Measurements from ENCODE around the gene GRIK3.
"Not testable (repeated sequence)": the region's sequence is repeated elsewhere in the genome, so short reads cannot be mapped to it uniquely, and the experiment has no call there.

GRIK3 gene

DNA sequence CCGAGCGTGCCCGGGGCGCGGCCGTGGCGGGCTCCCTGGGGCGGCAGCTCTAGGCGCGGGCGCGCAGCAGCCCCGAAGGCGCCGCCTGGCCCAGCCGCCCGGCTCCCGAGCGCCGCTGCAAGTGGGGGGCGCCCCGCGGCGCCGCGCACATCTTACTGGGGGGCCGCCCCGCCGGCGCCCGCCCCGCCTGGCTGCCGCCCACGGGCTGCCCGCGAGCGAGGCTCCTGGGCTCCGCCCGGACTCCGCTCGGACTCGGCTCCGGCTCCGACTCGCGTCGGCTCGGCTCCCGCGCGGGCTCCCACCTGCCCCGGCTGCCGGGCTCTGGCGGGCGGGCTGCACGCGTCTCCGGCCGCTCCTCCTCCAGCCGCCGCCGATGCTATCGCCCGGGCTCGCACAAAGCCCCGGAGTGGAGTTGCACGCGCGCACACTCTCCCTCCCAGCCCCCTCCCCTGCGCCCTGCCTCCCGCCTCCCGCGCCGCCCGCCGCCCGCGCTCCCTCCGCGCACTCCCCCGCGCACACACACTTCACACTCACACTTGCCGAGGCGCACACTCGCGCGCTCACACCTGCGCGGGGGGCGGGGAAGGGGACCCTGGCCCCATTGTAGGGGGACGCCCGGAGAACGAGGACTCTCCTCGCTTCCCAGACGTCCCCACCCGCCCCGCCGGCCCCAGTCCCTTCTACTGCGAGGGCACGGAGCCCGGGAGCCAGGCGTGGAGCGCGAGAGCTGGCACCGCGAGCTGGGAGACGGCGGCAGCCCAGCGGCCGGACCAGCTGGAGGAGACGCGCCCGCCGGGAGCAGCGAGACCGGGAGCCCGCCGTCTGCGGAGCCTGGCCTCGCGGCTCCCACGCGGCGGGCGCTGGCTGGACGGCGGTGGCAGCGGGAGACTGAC is at the start of gene GRIK3:
Gene GRIK3, minus strand, starts transcription at position 395 of the 893 bp plus-strand sequence. CDS start 407 bp downstream, outside the sequence.
- DNase-seq (ENCODE audit: low read depth) = no peak

DNA sequence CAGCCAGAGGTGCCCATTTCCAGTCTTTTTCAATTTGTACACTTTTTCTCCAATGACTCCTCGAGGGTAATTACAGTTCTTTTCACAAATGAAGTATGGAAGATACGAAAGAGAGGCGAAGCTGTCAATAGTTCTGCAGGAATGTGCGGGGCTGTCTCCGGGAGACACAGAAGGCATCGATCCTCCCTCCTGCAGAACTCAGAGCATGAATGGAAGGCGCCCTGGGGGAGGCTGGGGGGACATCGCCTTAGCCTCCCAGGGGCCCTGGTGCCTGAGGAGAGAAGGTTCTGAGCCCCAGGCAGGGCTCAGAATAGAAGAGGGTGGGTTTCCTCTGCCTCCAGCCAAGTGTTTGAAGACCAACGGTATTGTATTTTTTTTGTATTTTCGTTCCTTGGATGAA is 49.7 kb upstream of the GRIK3 start:
- no peak for DNase-seq (ENCODE audit: low read depth)

DNA sequence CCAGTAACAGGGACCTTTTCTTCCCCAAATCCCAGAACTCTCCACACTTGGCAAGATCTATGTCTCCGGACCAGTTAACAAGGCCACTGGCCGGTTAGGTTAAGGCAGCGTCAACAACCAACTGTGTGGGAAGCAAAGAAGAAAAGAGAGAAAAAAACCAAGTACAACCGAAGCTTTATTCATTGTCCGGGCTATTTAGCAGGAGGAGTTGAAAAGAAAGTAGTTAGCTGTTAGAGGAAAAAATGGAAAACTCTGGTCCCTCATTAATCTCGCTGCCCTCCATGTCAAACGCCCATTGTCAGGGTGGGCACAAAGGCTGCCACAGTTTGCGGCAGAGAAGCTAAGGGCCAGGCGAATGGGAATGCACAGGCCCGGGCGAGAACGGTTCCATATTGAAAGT is 49.3 kb upstream of the GRIK3 start:
- DNase-seq (ENCODE audit: low read depth) = no peak

DNA sequence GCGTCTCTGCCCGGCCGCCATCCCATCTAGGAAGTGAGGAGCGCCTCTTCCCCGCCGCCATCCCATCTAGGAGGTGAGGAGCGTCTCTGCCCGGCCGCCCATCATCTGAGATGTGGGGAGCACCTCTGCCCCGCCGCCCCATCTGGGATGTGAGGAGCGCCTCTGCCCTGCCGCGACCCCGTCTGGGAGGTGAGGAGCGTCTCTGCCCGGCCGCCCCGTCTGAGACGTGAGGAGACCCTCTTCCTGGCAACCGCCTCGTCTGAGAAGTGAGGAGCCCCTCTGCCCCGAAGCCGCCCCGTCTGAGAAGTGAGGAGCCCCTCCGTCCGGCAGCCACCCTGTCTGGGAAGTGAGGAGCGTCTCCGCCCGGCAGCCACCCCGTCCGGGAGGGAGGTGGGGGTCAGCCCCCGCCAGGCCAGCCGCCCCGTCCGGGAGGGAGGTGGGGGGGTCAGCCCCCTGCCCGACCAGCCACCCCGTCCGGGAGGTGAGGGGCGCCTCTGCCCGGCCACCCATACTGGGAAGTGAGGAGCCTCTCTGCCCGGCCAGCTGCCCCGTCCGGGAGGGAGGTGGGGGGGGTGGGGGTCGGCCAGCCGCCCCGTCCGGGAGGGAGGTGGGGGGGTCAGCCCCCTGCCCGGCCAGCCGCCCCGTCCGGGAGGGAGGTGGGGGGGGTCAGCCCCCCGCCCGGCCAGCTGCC is 46.1 kb upstream of the GRIK3 start:
- DNase-seq (ENCODE audit: low read depth) = not testable (repeated sequence)

DNA sequence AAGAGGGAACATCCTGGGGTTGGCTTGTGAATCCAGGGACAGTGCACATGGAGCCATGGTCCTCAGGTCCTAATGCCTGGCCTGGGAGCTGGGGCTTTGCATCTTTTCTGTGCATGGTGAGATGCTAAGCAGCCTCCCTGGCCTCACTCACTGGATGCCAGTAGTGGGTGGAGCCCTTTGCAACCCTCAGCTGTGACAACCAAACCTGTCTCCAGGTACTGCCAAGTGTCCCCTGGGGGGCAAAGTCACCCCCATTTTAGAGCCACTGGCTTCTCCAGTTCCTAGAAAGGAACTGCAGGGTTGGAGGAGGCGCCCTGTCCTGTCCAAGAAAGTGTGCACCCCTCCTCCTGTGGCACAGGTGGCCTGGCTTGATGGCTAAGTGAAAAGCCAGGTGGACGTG is 44.6 kb upstream of the GRIK3 start:
- no peak for DNase-seq (ENCODE audit: low read depth)

DNA sequence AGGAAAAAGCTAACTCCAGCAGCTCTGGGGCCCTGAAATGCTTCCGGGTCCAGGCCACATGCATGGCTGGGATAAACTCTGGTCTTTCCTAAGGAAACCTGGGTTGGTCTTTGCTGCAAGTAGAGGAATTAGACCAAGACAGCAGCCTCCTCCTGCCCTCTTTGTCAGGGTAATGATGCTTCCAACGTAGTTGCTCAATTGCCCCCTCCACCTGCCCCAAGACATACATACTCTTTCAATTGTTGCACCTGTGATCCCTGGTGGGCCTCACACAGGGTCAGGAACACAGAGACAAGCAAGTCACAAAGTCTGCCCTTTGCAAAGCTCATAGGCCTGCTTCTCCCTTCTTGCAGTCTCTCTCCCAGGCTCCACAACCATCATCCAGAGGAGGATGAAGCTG is 41.9 kb upstream of the GRIK3 start:
- no peak for DNase-seq (ENCODE audit: low read depth)

DNA sequence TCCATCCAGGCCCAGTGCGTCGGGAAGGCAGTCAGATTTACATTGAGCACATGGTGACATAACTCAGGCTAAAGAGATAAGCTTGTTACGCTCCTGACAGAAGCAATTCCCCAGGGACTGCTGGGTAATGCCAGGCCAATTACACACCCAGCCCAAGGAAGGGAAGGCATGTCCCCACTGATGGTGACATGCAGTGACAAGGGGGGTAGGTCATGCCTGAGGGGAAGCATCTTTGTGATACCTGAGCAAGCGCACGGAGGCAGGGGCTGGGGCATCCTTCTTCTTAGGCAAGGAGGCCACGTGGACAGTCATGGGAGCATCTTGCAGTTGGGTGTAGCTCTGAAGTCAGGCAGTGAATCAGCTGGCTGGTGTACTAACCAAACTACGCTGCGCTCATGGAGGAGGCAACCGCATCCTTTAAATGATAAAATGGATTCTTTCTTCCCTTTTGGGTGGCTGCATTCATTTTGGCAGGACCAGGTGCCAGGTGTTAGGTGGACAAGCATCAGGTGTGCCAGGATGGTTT is 39.6 kb upstream of the GRIK3 start:
- no peak for DNase-seq (ENCODE audit: low read depth)

DNA sequence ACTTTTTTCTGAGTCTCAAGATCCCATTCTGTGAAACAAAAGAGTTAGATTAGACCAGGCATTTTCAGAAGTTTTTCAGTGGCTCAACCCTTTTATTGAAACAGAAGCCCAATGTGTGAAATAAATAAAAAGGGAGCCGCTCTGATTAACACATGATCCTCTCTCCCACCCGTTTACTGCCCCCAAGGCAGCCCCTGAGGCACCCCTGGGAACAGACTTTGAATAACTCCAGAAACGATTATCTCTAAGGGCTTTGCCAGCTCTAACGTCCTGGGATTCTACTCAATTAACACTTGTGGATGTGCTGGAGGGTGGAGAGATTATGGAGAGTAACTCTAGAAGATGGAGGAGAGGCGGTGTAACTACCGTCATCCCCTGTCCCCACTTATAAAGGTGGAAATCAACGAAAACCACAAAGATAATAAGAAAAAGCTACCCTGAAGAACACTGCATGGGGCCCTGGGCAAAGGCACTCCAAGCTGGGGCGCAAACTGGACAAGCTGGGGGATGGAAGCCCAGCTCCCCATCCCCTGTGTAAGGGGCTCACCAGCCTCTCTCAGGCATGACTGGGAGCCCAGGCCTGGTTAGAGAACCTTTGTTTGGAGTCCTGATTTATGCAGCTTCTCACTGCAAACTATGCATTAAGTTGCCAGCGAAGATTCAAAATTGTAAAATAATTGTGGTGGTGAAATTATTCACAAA is 39.0 kb upstream of the GRIK3 start:
- no peak for DNase-seq (ENCODE audit: low read depth)

DNA sequence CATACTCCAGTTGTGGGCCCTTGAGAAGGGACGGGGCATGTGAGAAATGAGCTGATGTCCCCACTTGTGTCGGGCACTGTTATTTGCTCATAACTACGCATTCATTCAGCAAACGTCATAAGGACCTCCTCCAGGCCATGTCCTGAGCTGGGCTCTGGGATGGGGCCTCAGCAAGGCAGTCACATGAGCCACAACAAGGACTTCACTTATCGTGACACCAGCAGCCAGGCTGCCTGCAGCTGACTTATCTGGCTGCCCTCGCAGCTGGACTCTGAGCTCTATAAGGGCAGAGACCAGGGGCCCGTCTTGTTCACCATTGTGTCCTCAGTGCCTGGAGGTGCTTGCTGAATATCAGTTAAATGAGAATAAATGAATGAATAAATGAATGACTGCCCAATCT is 37.5 kb upstream of the GRIK3 start:
- no peak for DNase-seq (ENCODE audit: low read depth)

DNA sequence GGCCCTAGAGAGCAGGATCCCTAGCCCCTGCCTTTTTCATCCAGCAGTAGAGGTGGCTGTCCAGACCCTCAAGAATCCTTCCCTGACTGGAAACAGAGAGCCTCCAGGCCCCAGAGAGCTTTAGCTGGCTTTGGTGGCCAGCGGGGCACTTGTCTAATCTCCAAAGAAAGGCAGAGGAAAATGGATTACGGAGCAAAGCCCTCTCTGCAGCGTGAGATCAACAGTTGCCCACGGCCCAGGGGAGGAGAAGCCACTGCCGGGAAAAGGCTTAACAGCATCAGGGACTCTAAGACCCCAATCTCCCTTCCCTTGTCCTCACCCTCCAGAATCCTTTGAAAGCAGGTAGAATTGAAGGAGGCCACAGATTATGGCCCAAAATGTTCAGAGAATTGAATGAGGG is 35.8 kb upstream of the GRIK3 start:
- no peak for DNase-seq (ENCODE audit: low read depth)

DNA sequence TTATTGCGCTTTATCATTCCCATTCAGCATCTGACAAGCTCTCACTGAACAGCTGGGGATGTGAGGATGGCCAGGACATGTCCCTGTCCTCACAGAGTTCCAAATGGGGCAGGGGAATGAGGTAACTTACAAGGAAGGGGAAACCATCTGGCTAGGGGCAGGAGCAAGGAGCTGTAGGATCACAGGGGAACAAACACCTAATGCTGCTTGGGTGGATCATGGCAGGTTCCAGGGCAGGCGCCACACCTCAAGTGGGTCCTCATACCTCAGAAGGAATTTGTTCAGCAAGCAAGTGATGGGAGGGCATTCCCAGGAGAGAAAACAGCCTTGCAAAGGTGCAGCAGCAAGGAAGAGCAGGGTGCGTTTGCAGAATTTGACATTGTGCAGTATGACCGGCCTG is 35.1 kb upstream of the GRIK3 start:
- DNase-seq (ENCODE audit: low read depth) = no peak

DNA sequence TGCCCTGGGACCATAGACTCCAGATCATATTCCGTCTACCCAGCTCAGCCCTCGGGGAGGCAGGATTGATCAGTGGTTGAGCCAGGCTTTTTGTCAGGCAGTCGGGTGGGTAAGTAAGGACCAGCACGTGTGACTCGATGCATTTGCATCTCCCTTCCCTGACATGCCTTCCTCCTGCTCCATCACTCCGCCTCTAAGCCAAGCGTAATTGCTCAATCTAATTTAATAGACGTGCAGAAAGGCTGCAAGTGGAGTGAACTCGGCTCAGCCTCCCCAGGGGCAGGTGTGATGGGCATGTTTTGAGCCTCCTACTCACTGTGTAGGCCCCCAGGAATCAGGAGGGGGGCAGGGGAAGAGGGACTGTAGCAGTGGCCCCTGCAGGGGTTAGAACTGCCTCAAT is 34.6 kb upstream of the GRIK3 start:
- DNase-seq (ENCODE audit: low read depth) = no peak

DNA sequence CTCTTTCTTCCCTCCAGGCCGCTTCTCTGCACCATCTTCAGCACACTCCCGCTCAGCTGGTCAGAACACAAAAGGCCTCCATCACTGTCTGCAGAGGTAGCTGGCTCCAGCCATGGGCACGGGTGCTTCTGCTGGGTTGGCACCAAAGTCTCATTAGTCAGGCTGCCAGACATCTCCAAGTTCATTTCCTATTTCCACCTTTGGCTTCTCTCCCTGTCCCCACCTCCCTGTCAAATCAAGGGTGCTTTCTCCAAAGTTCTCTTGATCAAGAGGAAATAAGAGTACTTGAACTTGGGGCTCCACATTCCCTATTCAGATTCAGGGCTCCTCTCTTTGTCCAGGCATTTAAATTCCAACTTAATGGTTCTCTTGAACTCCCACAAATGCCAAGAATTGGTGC is 33.9 kb upstream of the GRIK3 start:
- no peak for DNase-seq (ENCODE audit: low read depth)

DNA sequence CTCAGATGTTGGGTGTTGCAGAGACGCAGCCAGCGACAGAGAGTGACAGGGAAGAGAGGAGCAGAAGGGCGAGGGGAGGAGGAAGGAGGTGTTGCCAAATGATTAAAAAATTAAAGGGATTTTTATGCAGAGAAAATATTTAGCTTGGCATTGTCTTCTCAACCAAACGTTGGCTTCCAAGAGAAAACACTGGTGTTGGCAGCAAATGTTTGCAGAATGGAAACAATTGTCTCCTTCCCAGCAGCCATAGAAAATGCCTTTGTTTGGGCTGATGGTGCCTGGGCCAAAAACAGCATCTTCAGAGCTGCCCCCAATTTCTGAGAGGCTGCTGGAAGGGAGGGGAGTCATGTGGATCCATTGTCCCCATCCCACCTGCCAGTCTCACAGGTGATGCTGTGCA is 29.7 kb upstream of the GRIK3 start:
- no peak for DNase-seq (ENCODE audit: low read depth)

DNA sequence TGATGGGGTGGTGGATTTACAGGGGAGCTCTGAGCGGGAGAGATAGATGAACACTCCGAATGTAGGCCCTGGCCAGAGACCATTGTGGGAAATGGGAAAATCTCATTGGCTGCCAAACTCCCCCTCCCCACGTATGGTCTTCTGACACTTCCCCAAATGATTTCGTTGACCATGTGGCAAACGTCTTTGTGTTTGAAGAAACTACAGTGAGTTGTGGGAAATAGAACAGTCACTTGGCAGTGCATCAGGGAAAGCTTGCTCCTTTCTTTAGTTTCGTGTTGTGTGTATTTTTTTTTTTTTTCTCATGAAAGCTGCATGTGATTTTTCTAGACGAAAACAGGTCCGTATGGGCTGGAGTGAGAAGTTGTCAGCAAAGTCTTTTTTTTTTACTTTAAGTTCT is 25.0 kb upstream of the GRIK3 start:
- no peak for DNase-seq (ENCODE audit: low read depth)

DNA sequence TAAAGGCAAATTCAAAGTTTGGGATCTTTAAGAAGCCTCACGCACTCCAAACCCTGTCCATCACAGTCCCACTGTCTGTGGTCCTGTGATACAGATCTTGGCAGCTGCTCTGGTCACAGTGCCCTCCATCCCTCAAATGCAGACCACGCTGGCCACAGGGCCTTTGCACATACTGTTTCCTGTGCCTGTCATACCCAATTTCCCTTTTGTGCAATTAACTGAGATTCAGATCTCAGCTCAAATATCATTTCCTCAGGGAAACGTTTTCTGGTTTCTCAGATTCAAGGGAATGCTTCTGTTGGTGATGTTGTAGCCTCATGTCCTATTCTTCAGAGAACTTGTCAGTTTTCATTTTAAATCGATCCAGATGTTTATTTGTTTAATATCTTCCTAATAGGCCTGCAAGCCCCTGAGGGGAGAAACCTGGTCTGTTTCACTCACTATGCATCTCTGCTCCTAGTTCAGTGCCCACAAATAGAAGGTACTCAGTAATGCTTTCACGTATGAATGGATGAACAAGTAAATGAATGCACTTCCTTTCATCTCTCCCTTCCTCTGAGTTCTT is 24.2 kb upstream of the GRIK3 start:
- DNase-seq (ENCODE audit: low read depth) = no peak

DNA sequence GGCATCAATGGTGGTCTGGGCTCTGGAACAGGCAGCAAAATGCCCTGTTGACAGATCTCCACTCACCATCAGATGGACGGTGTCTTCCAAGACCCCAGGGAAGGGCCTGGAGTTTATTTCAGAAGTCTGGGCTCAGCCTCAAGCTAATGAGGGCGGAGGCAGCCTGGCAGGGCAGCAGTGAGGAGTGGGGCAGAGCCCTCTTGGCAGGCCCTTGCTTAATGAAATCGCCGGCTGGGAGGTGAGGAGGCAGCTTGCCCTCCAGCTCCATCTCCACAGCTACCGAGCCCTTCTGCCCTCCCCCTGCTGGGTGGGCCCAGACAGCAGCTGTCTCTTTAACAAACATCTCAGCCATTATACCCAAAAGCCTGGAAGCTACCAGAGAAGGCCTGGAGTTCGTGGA is 22.0 kb upstream of the GRIK3 start:
- DNase-seq (ENCODE audit: low read depth) = no peak

DNA sequence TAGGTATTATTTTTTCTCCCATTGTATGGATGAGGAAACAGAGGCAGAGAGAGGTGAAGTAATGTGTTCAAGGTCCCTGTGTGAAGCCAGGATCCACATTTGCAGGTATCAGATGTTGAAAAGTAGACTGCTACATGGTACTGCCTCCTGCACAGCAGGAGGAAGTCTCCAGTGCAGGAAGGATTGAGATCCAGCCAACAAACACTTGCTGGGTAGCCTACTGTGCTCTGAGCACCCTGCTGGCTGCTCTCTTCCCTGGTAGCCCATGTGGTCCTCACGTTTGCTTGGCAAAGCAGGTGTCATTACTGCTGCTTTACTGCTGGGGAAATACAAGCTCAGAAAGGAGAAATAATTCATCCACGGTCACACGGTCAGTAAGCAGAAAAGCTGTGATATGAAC is 21.3 kb upstream of the GRIK3 start:
- DNase-seq (ENCODE audit: low read depth) = no peak

DNA sequence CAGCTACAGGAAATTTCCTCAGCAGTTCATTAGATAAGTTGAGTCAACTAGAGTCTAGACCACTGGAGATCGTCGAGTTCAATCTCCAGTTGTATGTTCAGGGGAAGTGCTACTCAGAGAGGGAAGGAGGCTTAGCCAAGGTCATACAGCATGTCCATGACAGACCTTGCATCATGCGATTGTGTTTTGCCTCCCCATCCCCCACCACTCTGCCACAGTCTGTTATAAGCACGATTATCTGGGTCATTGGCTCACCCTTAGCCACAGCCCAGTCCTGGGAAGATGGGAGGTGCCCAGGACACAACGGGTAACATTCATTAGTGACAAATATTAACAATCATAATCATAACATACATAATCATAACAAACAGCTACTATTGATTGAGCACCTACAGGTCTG is 18.9 kb upstream of the GRIK3 start:
- DNase-seq (ENCODE audit: low read depth) = no peak

DNA sequence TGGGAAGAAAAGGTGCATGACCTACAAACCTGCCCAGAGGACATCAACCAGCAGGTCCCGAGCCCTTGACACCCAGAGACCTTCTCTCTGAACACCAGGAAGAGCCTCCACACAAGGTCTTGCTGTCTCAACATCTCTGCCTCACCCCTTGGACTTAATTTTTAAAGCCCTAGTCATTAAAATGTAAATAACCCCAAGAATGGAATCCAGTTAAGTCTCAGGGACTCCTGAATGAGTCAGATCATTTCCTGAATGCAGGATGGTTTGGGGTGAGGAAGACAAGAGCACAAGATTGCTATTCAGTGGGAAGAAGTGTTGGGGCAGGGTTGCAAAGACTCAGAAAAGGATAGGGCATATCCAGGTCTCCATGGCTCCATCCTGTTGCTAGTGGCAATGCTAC is 17.8 kb upstream of the GRIK3 start:
- DNase-seq (ENCODE audit: low read depth) = no peak

DNA sequence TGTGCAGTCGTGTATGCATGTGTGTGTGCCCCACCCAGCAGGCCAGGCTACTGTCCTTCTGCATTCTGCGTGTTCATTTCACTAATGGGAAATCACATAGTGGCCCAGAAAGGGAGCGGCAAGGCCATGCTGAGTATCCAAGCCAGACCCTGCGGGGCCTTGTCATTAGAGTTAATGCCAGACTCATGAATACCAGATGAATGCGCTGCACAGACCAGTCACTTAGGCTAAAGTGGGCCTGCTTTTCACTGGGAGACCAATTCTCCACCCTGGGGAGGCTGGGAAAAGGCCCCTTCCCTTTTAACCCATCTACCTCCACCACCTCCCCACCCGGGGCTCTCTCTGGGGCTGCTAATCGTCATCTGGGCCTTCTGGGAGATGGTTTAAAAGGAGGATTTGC is 17.0 kb upstream of the GRIK3 start:
- DNase-seq (ENCODE audit: low read depth) = no peak

DNA sequence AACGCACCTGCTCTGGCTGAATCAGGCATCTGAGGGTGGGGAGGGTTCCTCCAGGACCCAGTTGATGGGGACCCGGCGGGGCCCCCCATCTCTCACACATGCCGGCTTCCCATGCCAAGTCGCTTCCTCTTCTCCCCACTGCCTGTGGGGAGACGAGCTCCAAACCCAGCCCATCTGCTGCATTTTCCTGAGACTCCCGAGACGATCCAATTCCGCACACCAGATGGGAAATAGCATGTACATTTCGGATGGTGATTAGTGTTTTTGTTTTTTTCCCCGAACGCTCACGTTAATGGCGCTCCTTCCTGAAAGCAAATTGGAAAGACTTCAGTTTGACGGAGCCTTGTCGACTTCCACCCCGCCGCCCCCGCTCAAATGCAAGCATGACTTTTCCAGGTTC is 13.2 kb upstream of the GRIK3 start:
- no peak for DNase-seq (ENCODE audit: low read depth)
